IPS-15b (cell line): Measurements from ENCODE around the gene NAT8.
"Not testable (repeated sequence)": the region's sequence is repeated elsewhere in the genome, so short reads cannot be mapped to it uniquely, and the experiment has no call there.

Experiments
- H3K27me3 ChIP-seq: one replicate; pipeline ENCODE4 v1.6.1; 2013; ENCODE audit warnings: low read length; ENCODE audit not compliant: control insufficient read depth, insufficient read depth
- H3K36me3 ChIP-seq: one replicate; pipeline ENCODE4 v1.6.1; 2013; ENCODE audit warnings: low read length; ENCODE audit not compliant: control insufficient read depth, insufficient read depth
- H3K4me1 ChIP-seq: one replicate; pipeline ENCODE4 v1.6.1; 2013; ENCODE audit warnings: mild to moderate bottlenecking, low read length; ENCODE audit not compliant: control insufficient read depth, insufficient read depth
- H3K4me3 ChIP-seq: one replicate; pipeline ENCODE4 v1.5.1; 2013; ENCODE audit warnings: low read depth, low read length
- H3K9ac ChIP-seq: one replicate; pipeline ENCODE4 v1.6.1; 2013; ENCODE audit warnings: low read depth, mild to moderate bottlenecking, low read length
- H3K9me3 ChIP-seq: one replicate; pipeline ENCODE4 v1.6.1; 2013; ENCODE audit warnings: mild to moderate bottlenecking, low read length; ENCODE audit not compliant: control insufficient read depth, insufficient read depth

NAT8 gene

DNA sequence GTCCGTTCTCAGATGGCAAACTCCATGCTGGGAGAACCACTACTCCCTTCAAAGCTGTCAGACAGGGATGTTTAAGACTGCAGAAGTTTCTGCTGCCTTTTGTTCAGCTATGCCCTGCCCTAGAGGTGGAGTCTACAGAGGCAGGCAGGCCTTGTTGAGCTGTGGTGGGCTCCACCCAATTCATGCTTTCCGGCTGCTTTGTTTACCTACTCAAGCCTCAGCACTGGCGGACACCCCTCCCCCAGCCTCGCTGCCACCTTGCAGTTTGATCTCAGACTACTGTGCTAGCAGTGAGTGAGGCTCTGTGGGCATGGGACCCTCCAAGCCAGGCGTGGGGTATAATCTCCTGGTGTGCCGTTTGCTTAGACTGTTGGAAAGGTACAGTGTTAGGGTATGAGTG lies 27.8 kb upstream of the NAT8 start:
- H3K9ac ChIP-seq, H3K27me3 ChIP-seq, H3K4me3 ChIP-seq, H3K9me3 ChIP-seq, H3K4me1 ChIP-seq, H3K36me3 ChIP-seq: not testable (repeated sequence)

GRCh38 chr2:73667239-73667638 lies 25.0 kb upstream of the NAT8 start:
- H3K4me3 ChIP-seq, H3K36me3 ChIP-seq, H3K9me3 ChIP-seq, H3K4me1 ChIP-seq, H3K9ac ChIP-seq, H3K27me3 ChIP-seq: not testable (repeated sequence)

- no peak overlapping the region for H3K9ac ChIP-seq
- H3K36me3 ChIP-seq, result no peaks in the 10 kb centered on the region
- no peaks in the 10 kb centered on the region for H3K9me3 ChIP-seq
- H3K4me1 ChIP-seq, result no peaks in the 10 kb centered on the region
- H3K4me3 ChIP-seq, result no peak overlapping the region
- H3K27me3 ChIP-seq, result no peaks in the 10 kb centered on the region
Measured at GRCh38 chr2:73654175-73654574, 12.0 kb upstream of the NAT8 start.

DNA sequence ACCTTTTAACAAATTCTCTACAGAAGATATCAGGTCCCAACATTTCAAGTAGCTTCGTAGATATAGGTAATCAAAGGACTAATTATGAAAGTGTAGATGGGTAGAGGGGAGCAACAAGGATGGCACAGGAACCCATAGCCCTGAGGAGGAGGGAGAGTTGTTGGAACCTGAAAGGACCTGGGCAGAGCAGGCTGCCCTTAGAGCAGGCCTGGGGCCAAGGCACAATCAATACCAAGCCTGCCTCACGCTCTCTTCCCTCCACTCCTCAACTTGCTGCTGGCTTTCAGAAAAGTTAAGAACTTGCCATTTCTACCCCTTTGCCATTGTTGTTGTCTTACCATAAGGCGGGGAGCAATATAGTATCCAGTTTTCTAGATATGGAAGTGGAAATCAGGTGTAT lies 10.1 kb upstream of the NAT8 start:
- Histone ChIP-seq H3K9ac (no peak overlapping the region), H3K27me3 (no peaks in the 10 kb centered on the region), H3K9me3 (no peaks in the 10 kb centered on the region), H3K4me3 (no peak overlapping the region), H3K4me1 (no peaks in the 10 kb centered on the region), H3K36me3 (no peaks in the 10 kb centered on the region)

DNA sequence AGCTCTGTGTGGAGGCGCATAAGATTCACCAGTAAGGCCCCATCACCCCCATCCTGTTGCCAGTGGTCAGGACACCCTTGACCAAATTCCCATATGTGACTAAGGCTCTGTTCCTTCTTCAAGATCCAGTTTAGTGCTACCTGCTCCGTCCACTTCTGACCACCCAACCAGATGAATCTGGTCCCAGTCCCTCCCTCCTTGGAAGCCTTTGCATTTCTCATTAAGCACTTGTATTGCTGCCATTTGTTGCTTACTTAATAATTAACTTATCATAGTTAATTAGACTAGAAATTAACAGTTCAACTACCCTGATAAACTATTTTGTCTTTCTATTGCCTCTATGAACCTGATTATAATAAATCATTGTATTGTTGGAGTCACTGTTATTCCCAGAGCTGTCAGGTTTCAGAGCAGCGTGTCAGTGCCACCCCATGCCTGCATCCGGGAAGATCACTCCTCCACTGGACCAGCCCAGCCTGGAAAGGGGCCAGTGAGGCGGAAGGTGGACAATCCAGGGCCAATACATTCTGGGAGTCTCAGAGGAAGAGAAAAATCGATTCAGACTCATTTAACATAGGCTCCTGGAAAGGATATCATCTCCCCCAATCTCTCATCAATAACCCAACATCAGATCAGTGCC lies 9.5 kb upstream of the NAT8 start:
- Histone ChIP-seq H3K27me3 (no peaks in the 10 kb centered on the region), H3K9ac (no peak overlapping the region), H3K4me1 (no peaks in the 10 kb centered on the region), H3K36me3 (no peaks in the 10 kb centered on the region), H3K9me3 (no peaks in the 10 kb centered on the region), H3K4me3 (no peak overlapping the region)

GRCh38 chr2:73647690-73648089 lies 5.5 kb upstream of the NAT8 start:
- H3K4me3 ChIP-seq, H3K9ac ChIP-seq, H3K9me3 ChIP-seq, H3K4me1 ChIP-seq, H3K27me3 ChIP-seq, H3K36me3 ChIP-seq: not testable (repeated sequence)

DNA sequence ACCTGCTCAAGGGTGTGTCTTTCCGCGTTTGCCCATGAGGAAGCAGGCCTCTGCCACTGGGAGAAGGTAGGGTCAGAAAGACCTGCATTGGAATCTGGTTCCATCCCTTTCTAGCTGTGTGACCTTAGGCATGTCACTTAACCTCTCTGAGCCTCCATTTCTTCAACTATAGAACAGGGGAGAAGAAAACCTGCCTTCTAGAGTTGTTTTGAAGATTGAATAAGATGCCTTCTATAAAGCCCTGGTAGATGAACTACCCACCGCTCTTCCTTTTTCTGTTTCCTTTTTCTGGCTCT lies 507 bp downstream of the NAT8 start:
- H3K36me3 ChIP-seq, result no peaks in the 10 kb centered on the region
- no peaks in the 10 kb centered on the region for H3K4me1 ChIP-seq
- H3K9ac ChIP-seq, result no peak overlapping the region
- no peaks in the 10 kb centered on the region for H3K27me3 ChIP-seq
- no peak overlapping the region for H3K4me3 ChIP-seq
- peaks cover 7% of the 10 kb centered on the region for H3K9me3 ChIP-seq

- H3K4me3 ChIP-seq, result no peak overlapping the region
- H3K36me3 ChIP-seq, result no peaks in the 10 kb centered on the region
- no peaks in the 10 kb centered on the region for H3K4me1 ChIP-seq
- H3K9ac ChIP-seq, result no peak overlapping the region
- H3K27me3 ChIP-seq, result no peaks in the 10 kb centered on the region
- H3K9me3 ChIP-seq, result peaks cover 7% of the 10 kb centered on the region
Measured at GRCh38 chr2:73640946-73641766, 1.1 kb downstream of the NAT8 start.

DNA sequence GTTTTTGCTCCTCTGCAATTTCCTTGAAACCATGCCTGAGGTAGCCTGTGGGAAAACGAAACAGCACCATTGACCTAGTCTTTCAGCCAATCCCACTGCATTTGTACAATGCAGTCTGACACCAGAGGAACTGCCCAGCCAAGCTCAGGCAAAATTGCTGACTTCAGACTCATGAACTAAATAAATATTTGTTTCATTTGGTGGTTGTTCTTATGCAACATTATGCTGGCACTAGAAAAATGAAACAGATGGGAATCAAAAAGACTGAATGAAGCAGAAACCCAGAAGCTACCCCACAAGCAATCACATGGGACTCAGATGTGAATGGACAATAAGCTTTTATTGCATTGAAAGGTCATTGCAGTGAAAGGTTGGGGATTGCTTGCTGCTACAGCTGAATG lies 1.7 kb downstream of the NAT8 start:
- H3K4me1 ChIP-seq, result no peaks in the 10 kb centered on the region

GRCh38 chr2:73638429-73638828 lies 3.8 kb downstream of the NAT8 start:
- no peaks in the 10 kb centered on the region for H3K4me1 ChIP-seq
- no peaks in the 10 kb centered on the region for H3K27me3 ChIP-seq
- no peaks in the 10 kb centered on the region for H3K36me3 ChIP-seq
- H3K9me3 ChIP-seq, result peaks cover 7% of the 10 kb centered on the region
- H3K9ac ChIP-seq, result no peak overlapping the region
- no peak overlapping the region for H3K4me3 ChIP-seq

More for the DNA sequence above, 1.7 kb downstream of the NAT8 start:
- H3K9ac ChIP-seq, result no peak overlapping the region
- no peaks in the 10 kb centered on the region for H3K27me3 ChIP-seq
- H3K36me3 ChIP-seq, result no peaks in the 10 kb centered on the region
- H3K9me3 ChIP-seq, result peaks cover 7% of the 10 kb centered on the region
- H3K4me3 ChIP-seq, result no peak overlapping the region

DNA sequence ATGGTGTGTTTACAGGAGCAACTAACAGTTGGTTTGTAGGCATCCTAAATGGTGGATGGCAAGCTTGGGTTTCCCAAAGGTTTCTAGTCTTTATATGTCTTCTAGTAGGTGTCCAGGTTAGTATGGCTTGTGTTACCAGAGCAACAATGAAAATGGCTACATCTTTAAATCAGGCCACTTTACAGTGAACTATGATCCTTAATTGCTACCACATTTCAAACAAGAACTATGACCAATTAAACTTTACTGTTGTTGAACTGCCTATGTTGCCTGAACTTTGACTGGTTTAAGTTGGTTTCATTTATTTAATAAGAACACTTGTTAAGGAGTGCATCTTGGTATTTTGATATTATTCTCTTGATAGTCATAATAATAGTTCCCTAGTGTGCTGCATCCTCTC lies 5.2 kb downstream of the NAT8 start:
- H3K9ac ChIP-seq, H3K9me3 ChIP-seq, H3K36me3 ChIP-seq, H3K27me3 ChIP-seq, H3K4me1 ChIP-seq, H3K4me3 ChIP-seq: not testable (repeated sequence)

DNA sequence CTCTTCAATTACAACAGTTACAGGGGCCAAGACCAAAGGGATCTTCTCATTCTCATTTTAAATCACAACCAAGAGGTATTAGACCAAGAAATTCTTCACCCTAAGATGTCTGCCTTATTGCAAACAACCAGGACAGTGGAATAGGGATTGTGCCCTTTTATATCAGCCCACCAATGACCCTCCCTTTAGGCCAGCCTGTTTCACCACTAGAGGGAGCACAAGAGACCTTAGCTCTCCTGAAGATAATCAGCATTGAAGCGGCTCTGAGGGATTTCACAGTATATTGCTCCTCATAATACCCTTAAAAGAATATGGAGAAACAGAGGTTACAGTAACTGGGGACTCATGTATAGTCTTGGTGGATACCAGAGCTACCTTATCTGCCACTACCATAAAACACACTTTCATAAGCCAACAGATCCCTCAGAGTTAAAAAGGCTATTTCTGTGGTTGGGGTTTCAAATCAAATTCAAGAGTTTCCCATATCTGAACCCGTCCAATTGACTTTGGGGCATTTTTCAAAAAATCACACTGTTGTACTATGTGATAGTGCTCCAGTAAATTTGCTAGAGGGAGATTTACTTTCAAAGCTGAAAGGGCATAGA lies 11.5 kb downstream of the NAT8 start:
- H3K9ac ChIP-seq, H3K36me3 ChIP-seq, H3K27me3 ChIP-seq, H3K4me1 ChIP-seq, H3K4me3 ChIP-seq, H3K9me3 ChIP-seq: not testable (repeated sequence)
